GM20000 (cell line): ENCODE measurements around the gene MAPK9.

ENCODE experiments used
- DNase-seq: peaks from one replicate; pipeline ENCODE4 v3.0.0; 2012; ENCODE audit warnings: low spot score
- CTCF ChIP-seq: IDR thresholded peaks from 2 replicates; pipeline ENCODE4 v1.5.1; 2012; ENCODE audit warnings: mild to moderate bottlenecking, control low read depth; ENCODE audit errors: extremely low read depth, missing control alignments

Gene MAPK9

GRCh38 chr5:180330810-180331646, 39.1 kb upstream of the MAPK9 start:
- no peak for TF ChIP-seq CTCF
- no peak for DNase-seq

- TF ChIP-seq CTCF, result no peak
- no peak for DNase-seq
Measured at GRCh38 chr5:180330270-180330648, 38.4 kb upstream of the MAPK9 start.

GRCh38 chr5:180329606-180330269, 37.9 kb upstream of the MAPK9 start:
- no peak for TF ChIP-seq CTCF
- no peak for DNase-seq

GRCh38 chr5:180329138-180329435, 37.2 kb upstream of the MAPK9 start:
- no peak for TF ChIP-seq CTCF
- no peak for DNase-seq

GRCh38 chr5:180328296-180329137, 36.6 kb upstream of the MAPK9 start:
- DNase-seq, result peak; percentile 87

GRCh38 chr5:180326989-180327565, 35.2 kb upstream of the MAPK9 start:
- TF ChIP-seq CTCF, result no peak
- no peak for DNase-seq

More at GRCh38 chr5:180328296-180329137, 36.6 kb upstream of the MAPK9 start:
- TF ChIP-seq CTCF, result peak; percentile 87
